ENCODE data around the gene COL1A2. TPM values are rescaled to one million over a fixed set of nuclear protein-coding genes. Genes with fewer than 3 reads are reported as not detected.

The COL1A2 gene
- polyA plus RNA-seq, 1 experiment: 4,815 TPM

DNA sequence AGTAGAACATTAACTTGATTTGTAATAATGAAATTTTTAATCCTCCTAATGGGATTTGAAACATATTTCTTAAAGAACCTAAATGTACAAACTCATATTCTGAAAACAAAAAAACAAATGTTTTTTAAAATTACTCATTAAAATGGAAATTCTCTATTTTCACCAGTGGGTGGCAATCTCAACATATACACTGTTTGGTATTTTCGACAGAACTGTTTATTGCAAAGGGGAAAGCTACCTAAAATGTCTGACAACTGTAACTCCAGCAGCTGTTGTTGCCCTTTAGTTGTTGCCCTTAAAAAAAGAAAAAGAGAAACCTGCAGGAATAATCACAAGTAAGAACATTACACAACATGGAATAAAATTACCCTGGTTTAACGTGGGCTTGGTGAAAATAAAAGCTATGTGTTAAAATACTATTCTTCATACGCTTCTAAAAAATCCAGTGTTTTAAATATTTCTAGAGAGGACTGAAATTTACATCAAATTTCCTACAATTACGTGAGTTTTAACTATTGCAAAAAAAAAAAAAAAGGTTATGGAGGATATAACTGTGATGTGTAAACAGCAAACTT is 54.5 kb downstream of the COL1A2 start:
- DNase-seq (ENCODE audit: low read depth, low spot score): no peak
- POLR2A ChIA-PET: interaction anchor here (0.7 to 1.6 kb wide), 4 partner anchors 192 to 343 kb away, joined by 4 to 8 read pairs (median 6); partner anchors contain the start of gene SGCE

GRCh38 chr7:94450044-94450697 is 55.5 kb downstream of the COL1A2 start:
- CTCF ChIA-PET: interaction anchor here (0.7 to 6.7 kb wide), 30 partner anchors 8 to 1240 kb away, joined by 3 to 80 read pairs (median 4); partner anchors contain the start of gene SGCE

More for the DNA sequence above, 54.5 kb downstream of the COL1A2 start:
- TF ChIP-seq CTCF (IDR thresholded peaks at IDR 0.05; ENCODE audit: low read depth, low read length): peak; percentile 65
- CTCF ChIA-PET: interaction anchor here (0.6 to 6.7 kb wide), 40 partner anchors 9 to 1241 kb away, joined by 3 to 80 read pairs (median 4); partner anchors contain the start of gene SGCE
- no peaks in the 10 kb centered on the region for H3K27me3 ChIP-seq (ENCODE audit: control insufficient read depth, insufficient read depth, low read length)
- H3K4me3 ChIP-seq (ENCODE audit: low read depth, low read length): no peak overlapping the region
- no peaks in the 10 kb centered on the region for H3K9me3 ChIP-seq (ENCODE audit: control insufficient read depth, insufficient read depth, low read length)
- no peak overlapping the region for H3K27ac ChIP-seq (ENCODE audit: low read depth, low read length)

DNA sequence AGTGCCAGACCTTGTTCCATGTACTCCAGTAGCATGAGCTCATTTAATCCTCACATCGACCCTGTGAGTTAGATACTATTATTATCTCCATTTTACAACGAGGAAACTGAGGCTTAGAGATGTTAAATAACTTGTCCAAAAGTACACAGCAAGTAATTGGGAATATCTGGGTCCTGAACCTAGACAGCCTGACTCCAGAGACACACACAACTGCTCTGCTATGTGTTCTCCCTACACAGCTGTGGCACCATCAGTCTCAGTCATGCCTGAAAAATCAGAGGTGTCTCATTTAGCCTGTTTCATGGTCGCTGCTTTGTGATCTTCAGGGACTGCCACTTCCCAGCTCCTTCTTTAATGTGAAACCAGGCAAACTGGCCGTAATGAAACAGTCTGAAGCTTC is 56.5 kb downstream of the COL1A2 start:
- no peak for TF ChIP-seq CTCF (IDR thresholded peaks at IDR 0.05; ENCODE audit: low read depth, low read length)
- Histone ChIP-seq H3K27ac (ENCODE audit: low read depth, low read length) (no peak overlapping the region), H3K9me3 (ENCODE audit: control insufficient read depth, insufficient read depth, low read length) (no peaks in the 10 kb centered on the region), H3K4me3 (ENCODE audit: low read depth, low read length) (no peak overlapping the region), H3K27me3 (ENCODE audit: control insufficient read depth, insufficient read depth, low read length) (no peaks in the 10 kb centered on the region)
- no peak for DNase-seq (ENCODE audit: low read depth, low spot score)
- ChIA-PET POLR2A (interaction anchor here (0.5 kb wide), 1 partner anchor 643 kb away, joined by 5 read pairs; no protein-coding TSS in a partner anchor), CTCF (interaction anchor here (0.5 to 4.0 kb wide), 7 partner anchors 97 to 1027 kb away, joined by 3 to 80 read pairs (median 35); partner anchors contain the start of gene SGCE)

More at GRCh38 chr7:94450044-94450697, 55.5 kb downstream of the COL1A2 start:
- Histone ChIP-seq H3K27ac (ENCODE audit: low read depth, low read length) (no peak overlapping the region), H3K27me3 (ENCODE audit: control insufficient read depth, insufficient read depth, low read length) (no peaks in the 10 kb centered on the region), H3K4me3 (ENCODE audit: low read depth, low read length) (no peak overlapping the region), H3K9me3 (ENCODE audit: control insufficient read depth, insufficient read depth, low read length) (no peaks in the 10 kb centered on the region)
- no peak for TF ChIP-seq CTCF (IDR thresholded peaks at IDR 0.05; ENCODE audit: low read depth, low read length)
- no peak for DNase-seq (ENCODE audit: low read depth, low spot score)
- POLR2A ChIA-PET: interaction anchor here (0.7 to 1.6 kb wide), 2 partner anchors 196 to 206 kb away, joined by 5 to 8 read pairs; partner anchors contain the start of gene SGCE

- ChIA-PET CTCF (interaction anchor here (1.1 to 1.2 kb wide), 2 partner anchors 163 to 795 kb away, joined by 4 read pairs; no protein-coding TSS in a partner anchor), POLR2A (no interaction called here)
- no peak for DNase-seq (ENCODE audit: low read depth, low spot score)
- Histone ChIP-seq H3K4me3 (ENCODE audit: low read depth, low read length) (no peak overlapping the region), H3K9me3 (ENCODE audit: control insufficient read depth, insufficient read depth, low read length) (no peaks in the 10 kb centered on the region), H3K27ac (ENCODE audit: low read depth, low read length) (no peak overlapping the region), H3K27me3 (ENCODE audit: control insufficient read depth, insufficient read depth, low read length) (no peaks in the 10 kb centered on the region)
- TF ChIP-seq CTCF (IDR thresholded peaks at IDR 0.05; ENCODE audit: low read depth, low read length): no peak
These were observed 57.5 kb downstream of the COL1A2 start for GRCh38 chr7:94452239-94452638.

- POLR2A ChIA-PET: no interaction called here
- no peak for TF ChIP-seq CTCF (IDR thresholded peaks at IDR 0.05; ENCODE audit: low read depth, low read length)
- Histone ChIP-seq H3K9me3 (ENCODE audit: control insufficient read depth, insufficient read depth, low read length) (no peaks in the 10 kb centered on the region), H3K27ac (ENCODE audit: low read depth, low read length) (no peak overlapping the region), H3K27me3 (ENCODE audit: control insufficient read depth, insufficient read depth, low read length) (no peaks in the 10 kb centered on the region), H3K4me3 (ENCODE audit: low read depth, low read length) (no peak overlapping the region)
- DNase-seq (ENCODE audit: low read depth, low spot score): no peak
- CTCF ChIA-PET: interaction anchor here (1.1 kb wide), 1 partner anchor 166 kb away, joined by 3 read pairs; no protein-coding TSS in a partner anchor
These were observed 59.2 kb downstream of the COL1A2 start for GRCh38 chr7:94453898-94454297.

All from AG04450 (cell line).